Neuronal stem cell (in vitro differentiated cells): Measurements from ENCODE around the gene STARD7.
"Not testable (repeated sequence)": the region's sequence is repeated elsewhere in the genome, so short reads cannot be mapped to it uniquely, and the experiment has no call there.

Experiments
- DNase-seq: peaks from one replicate; pipeline ENCODE4 v3.0.0-alpha.2; 2013; ENCODE audit warnings: low spot score
- H2AFZ ChIP-seq: one replicate; pipeline ENCODE4 v1.6.1; 2013; ENCODE audit warnings: mild to moderate bottlenecking, low read length, inconsistent platforms
- H2AK5ac ChIP-seq: 2 replicates; pipeline ENCODE4 v1.6.1; 2013; ENCODE audit warnings: low read depth, mild to moderate bottlenecking, inconsistent platforms, low read length, moderate library complexity, mixed read lengths
- H2BK120ac ChIP-seq: 2 replicates; pipeline ENCODE4 v1.6.1; 2013; ENCODE audit warnings: low read depth, mild to moderate bottlenecking, inconsistent platforms, low read length, moderate library complexity, mixed read lengths
- H2BK12ac ChIP-seq: one replicate; pipeline ENCODE4 v1.6.1; 2013; ENCODE audit warnings: low read length, inconsistent platforms
- H2BK15ac ChIP-seq: 2 replicates; pipeline ENCODE4 v1.6.1; 2013; ENCODE audit warnings: mild to moderate bottlenecking, low read length, inconsistent platforms, mixed read lengths
- H2BK5ac ChIP-seq: one replicate; pipeline ENCODE4 v1.6.1; 2013; ENCODE audit warnings: inconsistent platforms, mild to moderate bottlenecking, low read length, moderate library complexity
- H3K14ac ChIP-seq: one replicate; pipeline ENCODE4 v1.6.1; 2013; ENCODE audit warnings: low read length, inconsistent platforms
- H3K18ac ChIP-seq: 2 replicates; pipeline ENCODE4 v1.6.1; 2013; ENCODE audit warnings: low read length, inconsistent platforms
- H3K23ac ChIP-seq: 2 replicates; pipeline ENCODE4 v1.6.1; 2013; ENCODE audit warnings: low read depth, mild to moderate bottlenecking, mixed read lengths, low read length, inconsistent platforms; ENCODE audit not compliant: poor library complexity
- H3K27ac ChIP-seq: replicated peaks from 3 replicates; pipeline ENCODE4 v1.5.1; 2013; ENCODE audit warnings: low read length, inconsistent platforms
- H3K27me3 ChIP-seq, 3 experiments: 2 replicates each; pipeline ENCODE4 v1.6.1; 2013; ENCODE audit warnings: low read length in 3 of 3, mild to moderate bottlenecking in 2 of 3, inconsistent platforms in 1 of 3, low read depth in 1 of 3, mixed read lengths in 1 of 3, moderate library complexity in 1 of 3; ENCODE audit not compliant: control insufficient read depth in 3 of 3, insufficient read depth in 3 of 3
- H3K36me3 ChIP-seq, 2 donors: replicated peaks in 1 of 2; 2 replicates each; pipeline ENCODE4 v1.6.1; 2013; ENCODE audit warnings: low read length in 2 of 2; ENCODE audit not compliant: control insufficient read depth in 2 of 2, insufficient read depth in 2 of 2
- H3K4ac ChIP-seq: 2 replicates; pipeline ENCODE4 v1.6.1; 2013; ENCODE audit warnings: inconsistent platforms, mild to moderate bottlenecking, low read length, moderate library complexity
- H3K4me1 ChIP-seq, 2 donors: 1 replicate in 1 of 2; 2 replicates in 1 of 2; pipeline ENCODE4 v1.6.1; 2013; ENCODE audit warnings: low read length in 2 of 2, low read depth in 1 of 2; ENCODE audit not compliant: control insufficient read depth in 2 of 2, insufficient read depth in 1 of 2
- H3K4me2 ChIP-seq: one replicate; pipeline ENCODE4 v1.6.1; 2013; ENCODE audit warnings: mild to moderate bottlenecking, low read length, inconsistent platforms; ENCODE audit not compliant: insufficient read depth, poor library complexity, severe bottlenecking
- H3K4me3 ChIP-seq, 2 donors: 2 replicates each; pipeline ENCODE4 v1.5.1; 2013; ENCODE audit warnings: low read length in 2 of 2, mild to moderate bottlenecking in 2 of 2, inconsistent platforms in 1 of 2, moderate library complexity in 1 of 2
- H3K79me1 ChIP-seq: one replicate; pipeline ENCODE4 v1.6.1; 2013; ENCODE audit warnings: low read depth, mild to moderate bottlenecking, inconsistent platforms, low read length, moderate library complexity
- H3K9ac ChIP-seq: one replicate; pipeline ENCODE4 v1.6.1; 2013; ENCODE audit warnings: mild to moderate bottlenecking, low read depth, low read length, inconsistent platforms; ENCODE audit not compliant: poor library complexity
- H3K9me3 ChIP-seq, 2 donors: replicated peaks in 1 of 2; 2 replicates each; pipeline versions ENCODE3 to v1.6.1; 2013; ENCODE audit warnings: low read length in 2 of 2, mild to moderate bottlenecking in 2 of 2, inconsistent platforms in 1 of 2, low read depth in 1 of 2, mixed read lengths in 1 of 2, moderate library complexity in 1 of 2; ENCODE audit not compliant: control insufficient read depth in 2 of 2, insufficient read depth in 1 of 2
- H4K8ac ChIP-seq: one replicate; pipeline ENCODE4 v1.6.1; 2013; ENCODE audit warnings: low read depth, mild to moderate bottlenecking, inconsistent platforms, low read length, moderate library complexity
- H4K91ac ChIP-seq: one replicate; pipeline ENCODE4 v1.6.1; 2013; ENCODE audit warnings: low read length, low read depth, mild to moderate bottlenecking, inconsistent platforms; ENCODE audit not compliant: poor library complexity
- WGBS, 2 donors: extraction: QIAGEN DNeasy Blood & Tissue Kit; methylation state at CpG; one replicate each; pipeline ENCODE4 v1.1.7; 2013; ENCODE audit warnings: missing lambda C conversion rate in 2 of 2, mixed read lengths in 1 of 2; ENCODE audit not compliant: insufficient read length in 2 of 2, insufficient replicate concordance in 1 of 2; ENCODE audit errors: extremely low coverage in 2 of 2; 5-methylcytosine and 5-hydroxymethylcytosine counted together

Gene STARD7

GRCh38 chr2:96143231-96143847 is 65.3 kb downstream of the STARD7 start:
- Histone ChIP-seq H3K4ac (no peak overlapping the region), H2AFZ (no peak overlapping the region), H4K91ac (no peak overlapping the region), H2BK15ac (no peak overlapping the region), H2BK120ac (no peak overlapping the region), H2AK5ac (peak overlapping the region; percentile 2), H3K4me2 (no peak overlapping the region), H3K4me3 (no peak overlapping the region), H3K4me1 (peaks cover 14% of the 10 kb centered on the region in 2 donors), H3K14ac (no peak overlapping the region), H3K36me3 (no peaks in the 10 kb centered on the region), H3K79me1 (peaks cover 4% of the 10 kb centered on the region), H3K27ac (no peak overlapping the region), H3K9me3 (no peaks in the 10 kb centered on the region), H4K8ac (no peak overlapping the region), H3K23ac (no peak overlapping the region), H2BK12ac (peak overlapping the region; percentile 60), H3K27me3 (peaks cover 6 to 71% (median 29%) of the 10 kb centered on the region in 3 experiments), H3K9ac (no peak overlapping the region), H2BK5ac (no peak overlapping the region), H3K18ac (peak overlapping the region; percentile 45)
- WGBS, 2 donors: no CpG with 5 or more reads among the region's 10 CpGs
- no peak for DNase-seq

DNA sequence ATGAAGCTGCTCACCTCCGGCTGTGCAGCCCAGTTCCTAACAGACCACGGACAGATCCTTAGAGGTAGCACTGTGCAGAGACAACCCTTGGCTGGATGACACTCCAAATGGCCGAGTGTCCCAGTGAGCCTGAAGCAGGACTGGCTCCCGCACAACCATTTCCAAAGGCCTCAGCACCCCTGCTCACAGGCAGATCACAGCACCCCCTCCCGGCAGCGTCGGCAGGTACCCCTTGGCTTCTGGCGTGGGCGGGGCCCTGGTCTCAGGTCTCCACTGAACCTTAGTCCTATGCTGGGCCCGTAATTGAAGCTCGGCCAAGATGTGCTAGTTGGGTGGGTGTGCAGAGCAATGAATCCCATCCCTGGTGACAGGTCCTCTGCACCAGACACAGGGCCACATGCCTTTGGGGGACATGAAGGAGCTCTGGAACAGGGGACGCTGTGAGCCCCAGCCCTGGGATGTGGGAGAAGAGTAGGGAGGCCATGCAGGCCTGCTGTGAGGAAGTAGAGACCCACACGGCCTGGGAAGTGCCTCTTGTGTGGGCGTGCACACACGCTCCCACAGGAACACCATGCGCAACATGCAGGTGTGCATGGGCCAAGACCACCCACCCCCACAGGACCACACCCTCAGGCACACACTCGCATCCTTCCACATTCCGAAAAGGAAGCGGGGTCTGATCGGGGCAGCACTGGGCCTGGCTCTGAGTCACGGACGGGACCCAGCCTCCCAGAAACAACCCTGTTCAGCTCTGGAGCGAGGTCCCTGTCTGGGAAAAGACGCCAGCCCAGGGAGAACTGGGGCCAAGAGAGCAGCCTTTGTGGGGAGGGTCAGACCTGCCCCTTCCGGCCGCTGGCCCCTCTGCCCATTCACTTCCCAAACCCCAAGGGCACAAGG is 66.2 kb downstream of the STARD7 start:
- Histone ChIP-seq H3K9me3 (no peaks in the 10 kb centered on the region), H3K4ac (no peak overlapping the region), H2BK15ac (peak overlapping the region; percentile 27), H3K27me3 (peaks cover 6 to 69% (median 29%) of the 10 kb centered on the region in 3 experiments), H2AK5ac (peak overlapping the region; percentile 18), H3K36me3 (no peaks in the 10 kb centered on the region), H3K4me1 (peaks cover 8 to 10% of the 10 kb centered on the region in 2 donors), H2BK12ac (no peak overlapping the region), H3K79me1 (peaks cover 4% of the 10 kb centered on the region), H3K9ac (no peak overlapping the region), H3K27ac (no peak overlapping the region), H3K4me3 (no peak overlapping the region), H4K8ac (no peak overlapping the region), H3K23ac (no peak overlapping the region), H2BK5ac (no peak overlapping the region), H3K14ac (no peak overlapping the region), H2BK120ac (no peak overlapping the region), H3K18ac (peak overlapping the region; percentile 24), H4K91ac (no peak overlapping the region), H3K4me2 (no peak overlapping the region), H2AFZ (no peak overlapping the region)
- no peak for DNase-seq
- no CpG with 5 or more reads among the region's 26 CpGs for WGBS, 2 donors

- H2BK12ac ChIP-seq, H3K18ac ChIP-seq, H3K23ac ChIP-seq, H2BK15ac ChIP-seq, H3K9ac ChIP-seq, H3K79me1 ChIP-seq, H3K14ac ChIP-seq, H3K27ac ChIP-seq, H2BK120ac ChIP-seq, H3K36me3 ChIP-seq, H3K4me2 ChIP-seq, DNase-seq, H3K4me3 ChIP-seq, H3K9me3 ChIP-seq, H2AFZ ChIP-seq, H2AK5ac ChIP-seq, H4K91ac ChIP-seq, H2BK5ac ChIP-seq, H3K4ac ChIP-seq, H4K8ac ChIP-seq: not testable (repeated sequence)
- peaks cover 4 to 10% of the 10 kb centered on the region in 2 donors for H3K4me1 ChIP-seq
- peaks cover 6 to 65% (median 24%) of the 10 kb centered on the region in 3 experiments for H3K27me3 ChIP-seq
- WGBS, 2 donors: no CpG with 5 or more reads among the region's 5 CpGs
These were observed 67.0 kb downstream of the STARD7 start for GRCh38 chr2:96141624-96141967.

DNA sequence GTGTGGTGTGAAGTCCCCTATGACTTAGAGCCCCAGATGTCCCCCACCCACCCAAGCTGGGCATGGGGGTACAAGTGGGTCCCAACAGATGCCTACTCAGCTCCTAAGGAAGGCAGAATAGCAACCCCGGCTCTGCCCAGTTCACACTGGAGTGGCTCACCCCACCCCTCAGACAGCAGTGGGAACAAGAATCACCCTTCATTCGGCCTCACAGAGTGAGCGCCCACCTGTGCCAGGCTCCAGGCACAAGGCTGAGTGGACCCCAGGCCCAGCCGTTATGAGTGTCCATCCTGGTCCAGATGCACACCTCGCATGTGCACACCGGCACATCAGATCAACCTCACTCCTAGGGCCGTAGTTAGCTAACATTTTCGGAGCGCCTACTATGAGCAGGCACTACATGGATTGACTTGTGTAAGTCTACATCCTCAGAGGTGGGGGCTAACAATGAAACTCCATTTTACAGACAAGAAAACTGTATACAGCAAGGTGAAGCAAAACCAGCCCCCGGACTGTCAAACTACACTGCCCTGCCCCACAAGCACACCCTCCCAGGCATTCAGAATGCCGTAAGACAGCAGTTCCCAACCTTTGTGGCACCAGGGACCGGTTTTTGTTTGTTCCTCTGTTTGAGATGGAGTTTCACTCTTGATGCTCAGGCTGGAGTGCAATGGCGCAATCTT is 67.5 kb downstream of the STARD7 start:
- H3K4me3 ChIP-seq: no peak overlapping the region
- no peak overlapping the region for H3K9ac ChIP-seq
- peak overlapping the region; percentile 25 for H3K23ac ChIP-seq
- no peak overlapping the region for H3K14ac ChIP-seq
- peaks cover 4% of the 10 kb centered on the region for H3K79me1 ChIP-seq
- DNase-seq: no peak
- H2BK15ac ChIP-seq: no peak overlapping the region
- no peak overlapping the region for H4K91ac ChIP-seq
- H2BK12ac ChIP-seq: no peak overlapping the region
- WGBS, 2 donors: no CpG with 5 or more reads among the region's 13 CpGs
- no peak overlapping the region for H3K4ac ChIP-seq
- no peak overlapping the region for H3K4me2 ChIP-seq
- H2AFZ ChIP-seq: no peak overlapping the region
- no peak overlapping the region for H4K8ac ChIP-seq
- no peak overlapping the region for H3K27ac ChIP-seq
- H2BK120ac ChIP-seq: no peak overlapping the region
- peak overlapping the region; percentile 70 for H2AK5ac ChIP-seq
- peaks cover 6 to 65% (median 21%) of the 10 kb centered on the region in 3 experiments for H3K27me3 ChIP-seq
- H3K18ac ChIP-seq: peak overlapping the region; percentile 38
- H3K4me1 ChIP-seq: peaks cover 2 to 10% of the 10 kb centered on the region in 2 donors
- no peaks in the 10 kb centered on the region for H3K9me3 ChIP-seq
- no peaks in the 10 kb centered on the region for H3K36me3 ChIP-seq
- H2BK5ac ChIP-seq: no peak overlapping the region
